ENCODE data around the gene TKTL1. TPM values are rescaled to one million over a fixed set of nuclear protein-coding genes. Genes with fewer than 3 reads are reported as not detected.

Gene TKTL1
- total RNA-seq, 1 donor from 2014 or later, result not detected

DNA sequence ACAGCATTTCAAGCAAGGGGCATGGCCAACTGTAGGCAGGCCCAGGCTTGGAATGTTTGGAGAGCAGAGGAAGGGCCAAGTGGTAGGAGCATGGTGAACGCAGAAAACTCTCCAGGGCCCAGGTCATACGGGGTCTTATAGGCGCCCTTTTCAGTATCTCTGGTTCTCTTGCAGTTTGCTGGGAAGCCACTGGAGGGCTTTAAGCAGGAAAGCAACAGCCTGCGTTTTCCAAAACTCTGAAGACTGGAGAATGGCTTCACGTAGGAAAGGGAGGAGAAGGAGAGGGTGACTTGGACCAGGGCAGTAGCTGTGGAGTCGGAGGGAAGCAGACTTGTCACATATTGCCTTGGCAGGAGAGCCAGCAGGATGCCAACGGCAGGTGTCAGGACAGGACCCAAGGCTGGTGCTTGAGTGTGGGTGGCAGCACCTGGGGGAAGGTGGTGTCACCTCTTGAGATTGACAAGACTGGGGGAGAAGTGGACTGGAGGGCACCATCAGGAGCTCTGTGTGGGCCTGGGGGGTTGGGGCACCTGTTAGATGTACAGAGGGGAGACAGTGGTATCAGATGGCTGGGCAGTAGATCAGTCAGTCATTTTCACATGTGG, 21.9 kb downstream of the TKTL1 start:
- H3K4me3 Mint-ChIP-seq (ENCODE audit: unreplicated experiment), result no peak overlapping the region
- TF ChIP-seq, protein P1, sequence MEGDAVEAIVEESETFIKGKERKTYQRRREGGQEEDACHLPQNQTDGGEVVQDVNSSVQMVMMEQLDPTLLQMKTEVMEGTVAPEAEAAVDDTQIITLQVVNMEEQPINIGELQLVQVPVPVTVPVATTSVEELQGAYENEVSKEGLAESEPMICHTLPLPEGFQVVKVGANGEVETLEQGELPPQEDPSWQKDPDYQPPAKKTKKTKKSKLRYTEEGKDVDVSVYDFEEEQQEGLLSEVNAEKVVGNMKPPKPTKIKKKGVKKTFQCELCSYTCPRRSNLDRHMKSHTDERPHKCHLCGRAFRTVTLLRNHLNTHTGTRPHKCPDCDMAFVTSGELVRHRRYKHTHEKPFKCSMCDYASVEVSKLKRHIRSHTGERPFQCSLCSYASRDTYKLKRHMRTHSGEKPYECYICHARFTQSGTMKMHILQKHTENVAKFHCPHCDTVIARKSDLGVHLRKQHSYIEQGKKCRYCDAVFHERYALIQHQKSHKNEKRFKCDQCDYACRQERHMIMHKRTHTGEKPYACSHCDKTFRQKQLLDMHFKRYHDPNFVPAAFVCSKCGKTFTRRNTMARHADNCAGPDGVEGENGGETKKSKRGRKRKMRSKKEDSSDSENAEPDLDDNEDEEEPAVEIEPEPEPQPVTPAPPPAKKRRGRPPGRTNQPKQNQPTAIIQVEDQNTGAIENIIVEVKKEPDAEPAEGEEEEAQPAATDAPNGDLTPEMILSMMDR (IDR thresholded peaks at IDR 0.05; ENCODE audit: partially characterized antibody, unreplicated experiment), result peak; percentile 35
- peaks cover 3% of the 10 kb centered on the region for H3K27me3 Mint-ChIP-seq (ENCODE audit: unreplicated experiment)
- H3K9me3 Mint-ChIP-seq (ENCODE audit: unreplicated experiment), result peaks cover 3% of the 10 kb centered on the region
- peaks cover 4% of the 10 kb centered on the region for H3K4me1 Mint-ChIP-seq (ENCODE audit: low read depth, unreplicated experiment)
- H3K36me3 Mint-ChIP-seq (ENCODE audit: unreplicated experiment), result no peaks in the 10 kb centered on the region
- no peak overlapping the region for H3K27ac Mint-ChIP-seq (ENCODE audit: unreplicated experiment)
- peak; percentile 49 for DNase-seq

GRCh38 chrX:154320406-154320805, 24.8 kb downstream of the TKTL1 start:
- H3K27me3 Mint-ChIP-seq (ENCODE audit: unreplicated experiment), result peaks cover 3% of the 10 kb centered on the region
- H3K4me1 Mint-ChIP-seq (ENCODE audit: low read depth, unreplicated experiment), result peaks cover 4% of the 10 kb centered on the region
- DNase-seq, result no peak
- TF ChIP-seq, protein P1 (IDR thresholded peaks at IDR 0.05; ENCODE audit: partially characterized antibody, unreplicated experiment), result no peak
- H3K36me3 Mint-ChIP-seq (ENCODE audit: unreplicated experiment), result no peaks in the 10 kb centered on the region
- H3K27ac Mint-ChIP-seq (ENCODE audit: unreplicated experiment), result no peak overlapping the region
- H3K9me3 Mint-ChIP-seq (ENCODE audit: unreplicated experiment), result peaks cover 3% of the 10 kb centered on the region
- no peak overlapping the region for H3K4me3 Mint-ChIP-seq (ENCODE audit: unreplicated experiment)

GRCh38 chrX:154321152-154321551, 25.6 kb downstream of the TKTL1 start:
- Mint-ChIP-seq H3K9me3 (ENCODE audit: unreplicated experiment) (peaks cover 3% of the 10 kb centered on the region), H3K4me3 (ENCODE audit: unreplicated experiment) (no peak overlapping the region), H3K4me1 (ENCODE audit: low read depth, unreplicated experiment) (peaks cover 4% of the 10 kb centered on the region), H3K27me3 (ENCODE audit: unreplicated experiment) (peaks cover 3% of the 10 kb centered on the region), H3K36me3 (ENCODE audit: unreplicated experiment) (no peaks in the 10 kb centered on the region), H3K27ac (ENCODE audit: unreplicated experiment) (no peak overlapping the region)
- TF ChIP-seq, protein P1 (IDR thresholded peaks at IDR 0.05; ENCODE audit: partially characterized antibody, unreplicated experiment), result no peak
- no peak for DNase-seq

GRCh38 chrX:154321594-154321993, 26.0 kb downstream of the TKTL1 start:
- no peak for DNase-seq
- Mint-ChIP-seq H3K9me3 (ENCODE audit: unreplicated experiment) (peaks cover 3% of the 10 kb centered on the region), H3K36me3 (ENCODE audit: unreplicated experiment) (no peaks in the 10 kb centered on the region), H3K27ac (ENCODE audit: unreplicated experiment) (no peak overlapping the region), H3K4me1 (ENCODE audit: low read depth, unreplicated experiment) (peaks cover 4% of the 10 kb centered on the region), H3K27me3 (ENCODE audit: unreplicated experiment) (peaks cover 3% of the 10 kb centered on the region), H3K4me3 (ENCODE audit: unreplicated experiment) (no peak overlapping the region)
- TF ChIP-seq, protein P1 (IDR thresholded peaks at IDR 0.05; ENCODE audit: partially characterized antibody, unreplicated experiment), result no peak

DNA sequence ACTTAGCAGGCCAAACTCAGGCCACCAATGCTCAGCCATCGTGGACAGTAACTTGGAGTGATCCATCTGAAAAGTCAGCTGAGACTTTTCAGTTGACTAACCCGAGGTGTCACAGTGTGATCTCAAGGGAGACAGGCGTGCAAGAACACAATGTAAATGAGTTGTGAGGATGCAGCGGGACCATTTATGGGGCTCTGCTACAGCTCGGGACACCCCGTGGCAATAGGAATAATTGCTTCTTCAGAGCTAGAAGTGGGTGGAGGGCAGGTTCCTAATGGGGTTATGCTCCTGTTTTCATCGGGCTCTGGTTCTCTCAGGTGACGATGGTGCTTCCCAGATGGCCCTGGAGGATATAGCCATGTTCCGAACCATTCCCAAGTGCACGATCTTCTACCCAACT, 27.3 kb downstream of the TKTL1 start:
- no peaks in the 10 kb centered on the region for H3K9me3 Mint-ChIP-seq (ENCODE audit: unreplicated experiment)
- no peak overlapping the region for H3K4me3 Mint-ChIP-seq (ENCODE audit: unreplicated experiment)
- no peak overlapping the region for H3K27ac Mint-ChIP-seq (ENCODE audit: unreplicated experiment)
- peaks cover 4% of the 10 kb centered on the region for H3K4me1 Mint-ChIP-seq (ENCODE audit: low read depth, unreplicated experiment)
- TF ChIP-seq, protein P1 (IDR thresholded peaks at IDR 0.05; ENCODE audit: partially characterized antibody, unreplicated experiment), result no peak
- H3K27me3 Mint-ChIP-seq (ENCODE audit: unreplicated experiment), result peaks cover 3% of the 10 kb centered on the region
- no peak for DNase-seq
- H3K36me3 Mint-ChIP-seq (ENCODE audit: unreplicated experiment), result no peaks in the 10 kb centered on the region
